Measurements from ENCODE around the gene CDKN1A. TPM values are rescaled to one million over a fixed set of nuclear protein-coding genes. Genes with fewer than 3 reads are reported as not detected.

CDKN1A gene
- total RNA-seq, 1 donor from 2014 or later: 201 TPM

GRCh38 chr6:36684447-36684812, 5.9 kb downstream of the CDKN1A start:
- H3K4me1 Mint-ChIP-seq (ENCODE audit: unreplicated experiment): peaks cover 30% of the 10 kb centered on the region
- H3K9me3 Mint-ChIP-seq (ENCODE audit: unreplicated experiment): no peaks in the 10 kb centered on the region
- no peaks in the 10 kb centered on the region for H3K27me3 Mint-ChIP-seq (ENCODE audit: unreplicated experiment)
- TF ChIP-seq CTCF (IDR thresholded peaks at IDR 0.05): no peak
- no peak for DNase-seq (ENCODE audit: extremely low spot score, unreplicated experiment)
- H3K27ac Mint-ChIP-seq (ENCODE audit: unreplicated experiment): no peak overlapping the region
- H3K36me3 Mint-ChIP-seq (ENCODE audit: unreplicated experiment): peaks cover 36% of the 10 kb centered on the region
- H3K4me3 Mint-ChIP-seq (ENCODE audit: unreplicated experiment): no peak overlapping the region

GRCh38 chr6:36685166-36685924, 6.8 kb downstream of the CDKN1A start:
- Mint-ChIP-seq H3K9me3 (ENCODE audit: unreplicated experiment) (no peaks in the 10 kb centered on the region), H3K27ac (ENCODE audit: unreplicated experiment) (peak overlapping the region; percentile 7), H3K4me3 (ENCODE audit: unreplicated experiment) (no peak overlapping the region), H3K4me1 (ENCODE audit: unreplicated experiment) (peaks cover 30% of the 10 kb centered on the region), H3K36me3 (ENCODE audit: unreplicated experiment) (peaks cover 36% of the 10 kb centered on the region), H3K27me3 (ENCODE audit: unreplicated experiment) (no peaks in the 10 kb centered on the region)
- no peak for DNase-seq (ENCODE audit: extremely low spot score, unreplicated experiment)
- TF ChIP-seq CTCF (IDR thresholded peaks at IDR 0.05): no peak

GRCh38 chr6:36685926-36686667, 7.6 kb downstream of the CDKN1A start:
- no peak overlapping the region for H3K4me3 Mint-ChIP-seq (ENCODE audit: unreplicated experiment)
- no peak for DNase-seq (ENCODE audit: extremely low spot score, unreplicated experiment)
- TF ChIP-seq CTCF (IDR thresholded peaks at IDR 0.05): no peak
- peaks cover 23% of the 10 kb centered on the region for H3K4me1 Mint-ChIP-seq (ENCODE audit: unreplicated experiment)
- H3K9me3 Mint-ChIP-seq (ENCODE audit: unreplicated experiment): no peaks in the 10 kb centered on the region
- no peaks in the 10 kb centered on the region for H3K27me3 Mint-ChIP-seq (ENCODE audit: unreplicated experiment)
- H3K36me3 Mint-ChIP-seq (ENCODE audit: unreplicated experiment): peaks cover 36% of the 10 kb centered on the region
- H3K27ac Mint-ChIP-seq (ENCODE audit: unreplicated experiment): no peak overlapping the region

GRCh38 chr6:36686668-36687513, 8.4 kb downstream of the CDKN1A start:
- no peak overlapping the region for H3K27ac Mint-ChIP-seq (ENCODE audit: unreplicated experiment)
- peaks cover 36% of the 10 kb centered on the region for H3K36me3 Mint-ChIP-seq (ENCODE audit: unreplicated experiment)
- no peak for TF ChIP-seq CTCF (IDR thresholded peaks at IDR 0.05)
- no peak overlapping the region for H3K4me3 Mint-ChIP-seq (ENCODE audit: unreplicated experiment)
- H3K9me3 Mint-ChIP-seq (ENCODE audit: unreplicated experiment): no peaks in the 10 kb centered on the region
- no peak for DNase-seq (ENCODE audit: extremely low spot score, unreplicated experiment)
- H3K4me1 Mint-ChIP-seq (ENCODE audit: unreplicated experiment): peaks cover 19% of the 10 kb centered on the region
- no peaks in the 10 kb centered on the region for H3K27me3 Mint-ChIP-seq (ENCODE audit: unreplicated experiment)
